HCT116 (cell line): ENCODE measurements around the gene TPSD1.
"Not testable (repeated sequence)": the region's sequence is repeated elsewhere in the genome, so short reads cannot be mapped to it uniquely, and the experiment has no call there.

Source experiments
- CTCF ChIP-seq, 3 experiments: fragments of 200-600 bp in 1 of 3; sonication (generic) in 1 of 3; IDR thresholded peaks in 2 of 3; conservative IDR thresholded peaks in 1 of 3; 2 replicates each; pipeline ENCODE4 v1.5.1; 2012 to 2017; ENCODE audit warnings: low read depth in 2 of 3, low read length in 2 of 3, antibody characterized with exemption in 1 of 3, borderline replicate concordance in 1 of 3, control low read depth in 1 of 3, mild to moderate bottlenecking in 1 of 3, mixed read lengths in 1 of 3, mixed run types in 1 of 3, moderate library complexity in 1 of 3; ENCODE audit not compliant: insufficient read depth in 1 of 3
- EZH2 ChIP-seq: fragments of 200-600 bp; sonication (generic); IDR thresholded peaks from 2 replicates; pipeline ENCODE4 v1.6.1; 2017; ENCODE audit warnings: antibody characterized with exemption, mixed run types
- EZH2phosphoT487 ChIP-seq: fragments of 200-600 bp; IDR thresholded peaks from 2 replicates; pipeline ENCODE4 v1.6.1; 2018; ENCODE audit warnings: antibody characterized with exemption, borderline replicate concordance
- JUND ChIP-seq: IDR thresholded peaks from 2 replicates; pipeline ENCODE4 v1.6.1; 2012
- POLR2A ChIP-seq: IDR thresholded peaks from 2 replicates; pipeline ENCODE4 v1.7.0; 2011; ENCODE audit warnings: borderline replicate concordance; ENCODE audit not compliant: insufficient read depth, insufficient read length; ENCODE audit errors: extremely low read depth
- REST ChIP-seq: IDR thresholded peaks from 2 replicates; pipeline ENCODE4 v1.6.1; 2012; ENCODE audit warnings: low read depth
- SIN3A ChIP-seq: IDR thresholded peaks from 2 replicates; pipeline ENCODE4 v1.6.1; 2012; ENCODE audit warnings: low read depth
- YY1 ChIP-seq: IDR thresholded peaks from 2 replicates; pipeline ENCODE4 v1.6.1; 2011; ENCODE audit warnings: low read length, low read depth, moderate library complexity, mild to moderate bottlenecking; ENCODE audit not compliant: insufficient replicate concordance; ENCODE audit errors: extremely low read depth
- ZFX ChIP-seq: fragments of 450-650 bp; IDR thresholded peaks from 2 replicates; pipeline ENCODE4 v1.6.1; 2017

GRCh38 chr16:1256296-1256873, 516 bp downstream of the TPSD1 start:
- not testable (repeated sequence) for TF ChIP-seq CTCF (IDR thresholded peaks at IDR 0.05 in 2 of 3, conservative IDR thresholded peaks at IDR 0.05 in 1 of 3; ENCODE audit: borderline replicate concordance in 1 of 3, insufficient read depth in 1 of 3, low read depth in 2 of 3, low read length in 2 of 3); REST; EZH2phosphoT487; ZFX; JUND; POLR2A; EZH2; YY1; SIN3A
